Uterus (tissue), 2 donors: ENCODE results near the gene TMEM151A.

ENCODE experiments used
- CTCF ChIP-seq, 4 experiments: fragments of 200-600 bp in 2 of 4; fragments of 450-650 bp in 2 of 4; sonication (generic) in 2 of 4; IDR thresholded peaks; one replicate each; pipeline ENCODE4 v1.5.1; 2016 to 2019; ENCODE audit warnings: antibody characterized with exemption in 4 of 4, mild to moderate bottlenecking in 2 of 4, moderate library complexity in 1 of 4
- POLR2A ChIP-seq, 2 donors: fragments of 450-650 bp; IDR thresholded peaks; one replicate each; pipeline ENCODE4 v1.6.1; 2016; ENCODE audit warnings: antibody characterized with exemption in 2 of 2, mild to moderate bottlenecking in 1 of 2, moderate library complexity in 1 of 2

DNA sequence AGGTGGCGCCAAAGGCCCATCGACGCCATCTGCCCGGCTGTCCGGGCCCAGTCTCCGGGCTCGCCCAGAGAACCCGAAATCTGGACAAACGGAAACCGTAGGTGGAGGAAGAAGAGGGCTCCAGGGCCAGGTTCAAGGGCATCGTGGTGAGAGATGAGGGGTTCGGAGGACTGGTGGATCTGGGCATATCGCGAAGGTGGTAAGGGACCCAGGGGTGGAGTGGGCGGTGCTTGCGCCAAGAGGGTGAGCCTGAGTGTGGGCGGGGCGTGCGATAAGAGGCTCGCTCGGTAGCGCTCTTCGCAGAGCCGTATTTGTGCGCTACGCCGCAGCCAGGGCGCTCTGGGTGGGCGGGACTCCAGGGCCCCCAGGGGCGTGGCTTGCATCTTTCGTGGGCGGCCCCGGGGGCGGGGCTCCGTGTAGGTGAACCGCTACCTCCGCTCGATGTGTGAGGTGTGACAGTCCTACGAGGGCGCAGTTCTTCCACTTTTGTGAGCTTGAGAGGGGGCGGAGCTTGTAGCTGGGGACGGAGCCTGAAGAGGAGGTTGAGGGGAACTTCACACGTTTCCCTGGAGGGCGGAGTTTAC lies 20.4 kb downstream of the TMEM151A start:
- TF ChIP-seq CTCF (IDR thresholded peaks at IDR 0.05): peak; percentile 20 to 98 (median 96)
- TF ChIP-seq POLR2A (IDR thresholded peaks at IDR 0.05): peak; percentile 53 to 69
